SK-N-SH (cell line): ENCODE data around the gene ZNF185. TPM values are rescaled to one million over a fixed set of nuclear protein-coding genes. Genes with fewer than 3 reads are reported as not detected.
A peak's percentile ranks its signal among the peaks of the same experiment; 100 is the strongest.

ENCODE experiments used
- CTCF ChIA-PET: fragments of 300-600, 350-600 bp; formaldehyde crosslinking; extraction: SDS; loops from one replicate; lab custom pipeline; 2021; lab: Yijun Ruan, JAX
- POLR2A ChIA-PET: fragments of 350-600 bp; sonication (Branson Sonifier 250); formaldehyde crosslinking; extraction: SDS; loops from one replicate; lab custom pipeline; 2020; ENCODE audit warnings: antibody characterized with exemption, inconsistent platforms; lab: Yijun Ruan, JAX
- DNase-seq: peaks from one replicate; pipeline ENCODE4 v3.0.0; 2012
- H2AFZ ChIP-seq: fragments of 200-600 bp; sonication (generic); 2 replicates; pipeline ENCODE4 v1.8.1; 2016; ENCODE audit warnings: antibody characterized with exemption, mild to moderate bottlenecking, low read depth
- H3F3A ChIP-seq: fragments of 200-600 bp; sonication (generic); replicated peaks from 2 replicates; pipeline ENCODE3; 2016; ENCODE audit warnings: antibody characterized with exemption, mild to moderate bottlenecking; ENCODE audit not compliant: insufficient read depth
- H3K27ac ChIP-seq, 2 experiments: fragments of 200-500 bp in 1 of 2; fragments of 200-600 bp in 1 of 2; sonication (Bioruptor generic) in 1 of 2; sonication (generic), shearing (Covaris generic) in 1 of 2; 2 replicates each; pipeline versions ENCODE4 v1.5.1 to v1.6.1; 2014 to 2016; ENCODE audit warnings: low read depth in 2 of 2, inconsistent platforms in 1 of 2, low read length in 1 of 2, mild to moderate bottlenecking in 1 of 2, mixed read lengths in 1 of 2
- H3K27me3 ChIP-seq: fragments of 200-600 bp; sonication (generic), shearing (Covaris generic); 2 replicates; pipeline ENCODE4 v1.6.1; 2016; ENCODE audit warnings: mixed run types; ENCODE audit not compliant: insufficient read depth
- H3K36me3 ChIP-seq, 2 experiments: fragments of 200-500 bp in 1 of 2; fragments of 200-600 bp in 1 of 2; sonication (Bioruptor generic) in 1 of 2; sonication (generic) in 1 of 2; replicated peaks in 1 of 2; 2 replicates each; pipeline versions ENCODE3 to v1.5.1; 2014 to 2016; ENCODE audit warnings: low read length in 1 of 2, mild to moderate bottlenecking in 1 of 2; ENCODE audit not compliant: insufficient read depth in 2 of 2, control insufficient read depth in 1 of 2
- H3K4me1 ChIP-seq, 2 experiments: fragments of 200-500 bp in 1 of 2; fragments of 200-600 bp in 1 of 2; sonication (Bioruptor generic) in 1 of 2; sonication (generic), shearing (Covaris generic) in 1 of 2; 2 replicates each; pipeline versions ENCODE4 v1.5.1 to v1.6.1; 2014 to 2016; ENCODE audit warnings: low read depth in 1 of 2, low read length in 1 of 2, mixed run types in 1 of 2; ENCODE audit not compliant: insufficient read depth in 2 of 2, control insufficient read depth in 1 of 2
- H3K4me2 ChIP-seq: fragments of 200-600 bp; sonication (generic), shearing (Covaris generic); 2 replicates; pipeline ENCODE4 v1.6.1; 2017; ENCODE audit warnings: mixed run types
- H3K4me3 ChIP-seq, 2 experiments: fragments of 200-500 bp in 1 of 2; fragments of 200-600 bp in 1 of 2; sonication (Bioruptor generic) in 1 of 2; sonication (generic), shearing (Covaris generic) in 1 of 2; 2 replicates each; pipeline versions ENCODE4 v1.5.1 to v1.8.1; 2014 to 2016; ENCODE audit warnings: low read depth in 2 of 2, inconsistent platforms in 1 of 2, low read length in 1 of 2, mild to moderate bottlenecking in 1 of 2, mixed read lengths in 1 of 2, moderate library complexity in 1 of 2
- H3K79me2 ChIP-seq: fragments of 200-600 bp; sonication (generic); 2 replicates; pipeline ENCODE4 v1.8.1; 2017; ENCODE audit warnings: mild to moderate bottlenecking; ENCODE audit not compliant: insufficient read depth
- H3K9ac ChIP-seq: fragments of 200-600 bp; sonication (generic); 2 replicates; pipeline ENCODE4 v1.6.1; 2017; ENCODE audit warnings: mixed run types
- H3K9me2 ChIP-seq: fragments of 200-600 bp; sonication (generic); 2 replicates; pipeline ENCODE4 v1.6.1; 2017; ENCODE audit warnings: mixed run types
- H3K9me3 ChIP-seq: fragments of 200-600 bp; sonication (generic); 2 replicates; pipeline ENCODE4 v1.6.1; 2017; ENCODE audit warnings: mixed run types, mild to moderate bottlenecking, moderate library complexity
- H4K20me1 ChIP-seq: fragments of 200-600 bp; sonication (generic); 2 replicates; pipeline ENCODE4 v1.6.1; 2017; ENCODE audit warnings: mild to moderate bottlenecking, mixed run types; ENCODE audit not compliant: insufficient read depth
- CHD2 ChIP-seq: fragments of 150-350 bp; IDR thresholded peaks from 2 replicates; pipeline ENCODE4 v1.6.1; 2018; ENCODE audit warnings: low read length; ENCODE audit not compliant: partially characterized antibody
- CTCF ChIP-seq: fragments of 200-600 bp; sonication (generic); IDR thresholded peaks from 2 replicates; pipeline ENCODE4 v1.6.1; 2017; ENCODE audit warnings: antibody characterized with exemption, mild to moderate bottlenecking, moderate library complexity
- EZH2phosphoT487 ChIP-seq: fragments of 200-600 bp; sonication (generic); IDR thresholded peaks from 2 replicates; pipeline ENCODE4 v1.6.1; 2017; ENCODE audit warnings: low read depth, mixed run types, mild to moderate bottlenecking, antibody characterized with exemption, moderate library complexity, borderline replicate concordance
- GABPA ChIP-seq: IDR thresholded peaks from 2 replicates; pipeline ENCODE4 v1.4.0; 2012; ENCODE audit warnings: low read depth, mild to moderate bottlenecking
- RAD21 ChIP-seq: IDR thresholded peaks from 2 replicates; pipeline ENCODE4 v1.6.1; 2012; ENCODE audit warnings: mild to moderate bottlenecking, low read length
- RFX5 ChIP-seq: IDR thresholded peaks from 2 replicates; pipeline ENCODE4 v1.6.1; 2012; ENCODE audit warnings: mild to moderate bottlenecking, improper control_type of control experiment, low read length
- SMC3 ChIP-seq: IDR thresholded peaks from 2 replicates; pipeline ENCODE4 v1.6.1; 2012; ENCODE audit warnings: low read depth, low read length, improper control_type of control experiment
- YY1 ChIP-seq: IDR thresholded peaks from 2 replicates; pipeline ENCODE4 v1.4.0; 2012; ENCODE audit warnings: low read depth, mild to moderate bottlenecking
- ZBTB33 ChIP-seq: IDR thresholded peaks from 2 replicates; pipeline ENCODE4 v1.4.0; 2012; ENCODE audit warnings: low read depth, borderline replicate concordance
- WGBS: methylation state at CpG from one replicate; pipeline ENCODE4 v1.1.6; 2017; ENCODE audit warnings: low lambda C conversion rate; 5-methylcytosine and 5-hydroxymethylcytosine counted together
- polyA plus RNA-seq, 3 experiments: library from polyadenylated mRNA; depleted of rRNA; stranded (reverse); fragments of >200 nt; gene quantifications; 2 replicates each; pipeline ENCODE4 v1.2.3, GENCODE V29; 2012

ZNF185 gene
- polyA plus RNA-seq, 1 of the 3 experiments (the other 2 are of a cell fraction), result 10.3 TPM

GRCh38 chrX:152903589-152903988, 5.7 kb downstream of the ZNF185 start:
- CTCF ChIA-PET, result interaction anchor here (0.8 to 4.2 kb wide), 8 partner anchors 9 to 27 kb away, joined by 3 to 71 read pairs (median 4); no protein-coding TSS in a partner anchor
- Histone ChIP-seq H3K9me2 (no peaks in the 10 kb centered on the region), H3K27ac (no peak overlapping the region), H4K20me1 (no peaks in the 10 kb centered on the region), H3F3A (peaks cover 4% of the 10 kb centered on the region), H3K36me3 (no peaks in the 10 kb centered on the region), H3K9me3 (no peaks in the 10 kb centered on the region), H3K79me2 (no peaks in the 10 kb centered on the region), H3K9ac (no peak overlapping the region), H3K4me3 (no peak overlapping the region), H3K27me3 (no peaks in the 10 kb centered on the region; the same call in 1 of the 2 replicates), H3K4me2 (no peak overlapping the region), H3K4me1 (peaks cover 6 to 32% of the 10 kb centered on the region in 2 experiments; a peak in 2 of 4 replicates), H2AFZ (no peak overlapping the region)
- TF ChIP-seq ZBTB33, result no peak
- no peak for TF ChIP-seq SMC3
- TF ChIP-seq EZH2phosphoT487, result no peak
- TF ChIP-seq YY1, result no peak
- TF ChIP-seq RFX5, result no peak
- no peak for DNase-seq
- 67% methylated on average over 3 of the region's 9 CpGs for WGBS
- POLR2A ChIA-PET, result no interaction called here

- TF ChIP-seq CTCF (peak; percentile 85), GABPA (no peak), RAD21 (peak; percentile 60), SMC3 (peak; percentile 44), ZBTB33 (no peak), CHD2 (peak; percentile 15)
- peak; percentile 86 for DNase-seq
- no peak overlapping the region for H2AFZ ChIP-seq
- CTCF ChIA-PET, result interaction anchor here (0.8 to 4.2 kb wide), 16 partner anchors 10 to 66 kb away, joined by 3 to 71 read pairs (median 5); no protein-coding TSS in a partner anchor
- H3K79me2 ChIP-seq, result no peaks in the 10 kb centered on the region
- H3K4me3 ChIP-seq, result no peak overlapping the region; a peak in 1 of 4 replicates
- no peak overlapping the region for H3K27ac ChIP-seq
- no peaks in the 10 kb centered on the region for H3K36me3 ChIP-seq
- H3K9ac ChIP-seq, result no peak overlapping the region
- 21% methylated on average over 16 of the region's 20 CpGs for WGBS
- no peaks in the 10 kb centered on the region; the same call in 1 of the 2 replicates for H3K27me3 ChIP-seq
- peaks cover 6 to 32% of the 10 kb centered on the region in 2 experiments; a peak in 2 of 4 replicates for H3K4me1 ChIP-seq
- peaks cover 4% of the 10 kb centered on the region for H3F3A ChIP-seq
- POLR2A ChIA-PET, result no interaction called here
- H3K4me2 ChIP-seq, result 0 out of 2 replicates have a peak overlapping the region, but pooled peaks have one; percentile 28
- H3K9me2 ChIP-seq, result no peaks in the 10 kb centered on the region
- no peaks in the 10 kb centered on the region for H4K20me1 ChIP-seq
- H3K9me3 ChIP-seq, result no peaks in the 10 kb centered on the region
Measured at GRCh38 chrX:152904151-152905080, 6.5 kb downstream of the ZNF185 start.
